Spleen (tissue), 7 donors: Measurements from ENCODE around the gene CCDC91.

Experiments
- POLR2A ChIP-seq, 3 donors: fragments of 450-650 bp; IDR thresholded peaks; one replicate each; pipeline ENCODE4 v1.5.1; 2017; ENCODE audit warnings: antibody characterized with exemption in 3 of 3, mild to moderate bottlenecking in 1 of 3
- TF ChIP-seq, protein P1 (sequence below), 11 experiments: fragments of 200-600 bp in 7 of 11; fragments of 450-650 bp in 4 of 11; sonication (generic) in 4 of 11; IDR thresholded peaks in 8 of 11; conservative IDR thresholded peaks in 3 of 11; 1 replicate in 7 of 11; 2 replicates in 4 of 11; pipeline versions ENCODE4 v1.4.0 to v1.8.0; 2016 to 2021; ENCODE audit warnings: antibody characterized with exemption in 11 of 11, inconsistent platforms in 4 of 11, mild to moderate bottlenecking in 1 of 11
- donor health status: DM: no; HTN: no; CAD: no; lungs with moderate emphysema.
- donor health status: DM: no; HTN: no; CAD: no.
- donor health status: DM: no; HTN: no; CAD: no.

DNA sequence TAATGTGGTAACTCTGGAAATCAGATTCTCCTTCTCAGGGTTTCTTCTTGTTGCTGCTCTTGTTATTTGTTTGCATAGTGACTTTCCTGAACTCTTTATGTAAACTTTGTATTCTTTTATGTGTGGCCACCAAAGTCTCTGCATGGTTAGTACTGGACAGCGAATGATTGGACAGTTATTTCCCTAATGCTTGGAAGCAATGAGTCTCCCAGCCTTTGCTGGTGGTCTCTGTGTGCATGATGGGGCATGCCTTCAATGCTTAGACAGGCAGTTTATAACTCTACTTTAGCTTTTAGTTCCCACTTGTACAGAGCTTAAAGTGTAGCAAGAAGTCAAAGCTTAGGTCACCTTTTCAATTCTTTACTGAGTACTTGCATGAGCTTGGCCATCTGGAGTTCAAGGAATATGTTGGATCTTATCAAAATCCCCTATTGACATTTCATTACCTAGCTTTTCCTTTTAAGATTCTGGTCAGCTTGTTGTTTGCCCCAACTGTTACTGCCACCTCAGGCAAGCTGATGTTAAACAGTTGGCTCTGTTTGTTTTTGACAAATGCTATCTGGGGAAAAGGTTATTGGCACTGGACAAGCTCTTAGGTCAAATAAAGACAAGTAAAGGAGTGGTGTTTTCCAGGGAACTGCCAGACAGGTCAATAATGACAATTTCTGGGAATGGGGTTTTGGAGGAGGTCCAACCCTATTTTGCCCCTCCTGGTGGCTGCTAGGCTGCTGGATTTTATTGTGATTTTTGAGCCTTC is 12.3 kb downstream of the CCDC91 start:
- TF ChIP-seq, protein P1, sequence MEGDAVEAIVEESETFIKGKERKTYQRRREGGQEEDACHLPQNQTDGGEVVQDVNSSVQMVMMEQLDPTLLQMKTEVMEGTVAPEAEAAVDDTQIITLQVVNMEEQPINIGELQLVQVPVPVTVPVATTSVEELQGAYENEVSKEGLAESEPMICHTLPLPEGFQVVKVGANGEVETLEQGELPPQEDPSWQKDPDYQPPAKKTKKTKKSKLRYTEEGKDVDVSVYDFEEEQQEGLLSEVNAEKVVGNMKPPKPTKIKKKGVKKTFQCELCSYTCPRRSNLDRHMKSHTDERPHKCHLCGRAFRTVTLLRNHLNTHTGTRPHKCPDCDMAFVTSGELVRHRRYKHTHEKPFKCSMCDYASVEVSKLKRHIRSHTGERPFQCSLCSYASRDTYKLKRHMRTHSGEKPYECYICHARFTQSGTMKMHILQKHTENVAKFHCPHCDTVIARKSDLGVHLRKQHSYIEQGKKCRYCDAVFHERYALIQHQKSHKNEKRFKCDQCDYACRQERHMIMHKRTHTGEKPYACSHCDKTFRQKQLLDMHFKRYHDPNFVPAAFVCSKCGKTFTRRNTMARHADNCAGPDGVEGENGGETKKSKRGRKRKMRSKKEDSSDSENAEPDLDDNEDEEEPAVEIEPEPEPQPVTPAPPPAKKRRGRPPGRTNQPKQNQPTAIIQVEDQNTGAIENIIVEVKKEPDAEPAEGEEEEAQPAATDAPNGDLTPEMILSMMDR (IDR thresholded peaks at IDR 0.05 in 8 of 11, conservative IDR thresholded peaks at IDR 0.05 in 3 of 11): no peak
- TF ChIP-seq POLR2A (IDR thresholded peaks at IDR 0.05): no peak
